ENCODE measurements around the gene AOC3. TPM values are rescaled to one million over a fixed set of nuclear protein-coding genes. Genes with fewer than 3 reads are reported as not detected.

The AOC3 gene
- total RNA-seq, 1 donor from 2014 or later: 0.26 TPM

GRCh38 chr17:42901535-42902229 is 50.7 kb downstream of the AOC3 start:
- Histone ChIP-seq H3K27me3 (ENCODE audit: control insufficient read depth, insufficient read depth, low read length) (peaks cover 2% of the 10 kb centered on the region), H3K4me3 (ENCODE audit: low read depth, low read length) (no peak overlapping the region), H3K36me3 (ENCODE audit: control insufficient read depth, insufficient read depth, low read length) (no peaks in the 10 kb centered on the region)
- no peak for DNase-seq (ENCODE audit: low read depth)
- FAIRE-seq: no peak
- TF ChIP-seq CTCF (IDR thresholded peaks at IDR 0.05; ENCODE audit: insufficient read depth, low read length, severe bottlenecking): no peak

GRCh38 chr17:42904110-42904469 is 53.1 kb downstream of the AOC3 start:
- no peak for TF ChIP-seq CTCF (IDR thresholded peaks at IDR 0.05; ENCODE audit: insufficient read depth, low read length, severe bottlenecking)
- no peak for FAIRE-seq
- Histone ChIP-seq H3K27me3 (ENCODE audit: control insufficient read depth, insufficient read depth, low read length) (peaks cover 4% of the 10 kb centered on the region), H3K36me3 (ENCODE audit: control insufficient read depth, insufficient read depth, low read length) (no peaks in the 10 kb centered on the region), H3K4me3 (ENCODE audit: low read depth, low read length) (no peak overlapping the region)
- no peak for DNase-seq (ENCODE audit: low read depth)

DNA sequence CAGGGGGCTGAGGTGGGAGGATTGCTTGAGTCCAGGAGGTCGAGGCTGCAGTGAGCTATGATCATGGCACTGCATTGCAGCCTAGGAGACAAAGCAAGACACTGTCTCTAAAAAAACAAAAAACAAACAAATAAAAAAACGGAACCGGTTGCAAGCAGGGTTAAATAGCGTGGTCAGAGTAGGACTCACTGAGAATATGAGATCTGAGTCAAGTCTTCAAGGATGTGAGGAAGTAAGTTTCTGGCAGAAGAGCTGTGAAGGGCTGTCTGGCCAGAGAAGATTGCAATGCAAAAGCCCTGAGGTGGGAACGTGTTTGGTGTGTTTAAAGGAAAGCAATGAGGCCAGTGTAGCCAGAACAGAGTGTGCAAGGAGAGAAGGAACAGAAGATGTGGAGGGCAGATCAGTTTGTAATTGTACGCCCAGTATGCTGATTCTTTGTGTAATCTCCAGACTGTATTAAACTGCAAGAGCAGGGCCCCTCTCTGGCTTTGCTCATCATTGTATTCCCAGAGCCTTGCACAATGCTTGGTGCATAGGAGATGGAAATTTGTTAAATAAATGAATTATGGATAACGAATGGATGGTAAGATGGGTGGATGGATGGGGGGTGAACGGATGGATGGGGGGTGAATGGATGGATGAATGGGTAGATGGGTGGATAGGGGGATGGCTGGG is 55.9 kb downstream of the AOC3 start:
- Histone ChIP-seq H3K27me3 (ENCODE audit: control insufficient read depth, insufficient read depth, low read length) (peaks cover 4% of the 10 kb centered on the region), H3K4me3 (ENCODE audit: low read depth, low read length) (no peak overlapping the region), H3K36me3 (ENCODE audit: control insufficient read depth, insufficient read depth, low read length) (no peaks in the 10 kb centered on the region)
- no peak for TF ChIP-seq CTCF (IDR thresholded peaks at IDR 0.05; ENCODE audit: insufficient read depth, low read length, severe bottlenecking)
- DNase-seq (ENCODE audit: low read depth): no peak
- no peak for FAIRE-seq

Other genes with a start within 250 kb of the AOC3 start
- gene RETREG3, start 241.8 kb upstream of the AOC3 start, total RNA-seq: 66.1 and 69.3 TPM in 2 replicates
- gene TUBG1, start 241.5 kb upstream of the AOC3 start, total RNA-seq: 12.1 and 21.5 TPM in 2 replicates
- gene TUBG2, start 191.9 kb upstream of the AOC3 start, total RNA-seq: 5.3 and 6.7 TPM in 2 replicates
- gene PLEKHH3, start 174.2 kb upstream of the AOC3 start, total RNA-seq: 15.3 and 26.9 TPM in 2 replicates
- 0.13 TPM in 1 of 2 replicates, not detected in the other for gene CCR10, start 169.4 kb upstream of the AOC3 start, total RNA-seq
- gene CNTNAP1, start 168.7 kb upstream of the AOC3 start, total RNA-seq: 0.51 and 0.53 TPM in 2 replicates
- gene EZH1, start 106.2 kb upstream of the AOC3 start, total RNA-seq: 16.1 and 18.2 TPM in 2 replicates
- gene RAMP2, start 90.0 kb upstream of the AOC3 start, total RNA-seq: not detected in 2 replicates
- 65.3 and 76.0 TPM in 2 replicates for gene VPS25, start 77.8 kb upstream of the AOC3 start, total RNA-seq
- gene WNK4, start 70.6 kb upstream of the AOC3 start, total RNA-seq: under 0.01 and 0.13 TPM in 2 replicates
- 59.8 and 69.6 TPM in 2 replicates for gene COA3, start 52.5 kb upstream of the AOC3 start, total RNA-seq
- not detected in 2 replicates for gene CNTD1, start 52.3 kb upstream of the AOC3 start, total RNA-seq
- 123 and 200 TPM in 2 replicates for gene BECN1, start 26.9 kb upstream of the AOC3 start, total RNA-seq
- 57.7 and 72.5 TPM in 2 replicates for gene PSME3, start 17.8 kb upstream of the AOC3 start, total RNA-seq
- 0.79 and 1.0 TPM in 2 replicates for gene AOC2, start 6.6 kb upstream of the AOC3 start, total RNA-seq
- gene G6PC1, start 49.6 kb downstream of the AOC3 start, total RNA-seq: not detected in 2 replicates
- gene AARSD1, start 113.3 kb downstream of the AOC3 start, total RNA-seq: 18.3 and 24.7 TPM in 2 replicates
- under 0.01 and 0.13 TPM in 2 replicates for gene PTGES3L, start 128.9 kb downstream of the AOC3 start, total RNA-seq
- 10.3 and 11.8 TPM in 2 replicates for gene RUNDC1, start 129.4 kb downstream of the AOC3 start, total RNA-seq
- 1,341 and 1,431 TPM in 2 replicates for gene RPL27, start 147.2 kb downstream of the AOC3 start, total RNA-seq
- 0.79 and 2.4 TPM in 2 replicates for gene IFI35, start 155.6 kb downstream of the AOC3 start, total RNA-seq
- 88.7 and 101 TPM in 2 replicates for gene VAT1, start 171.2 kb downstream of the AOC3 start, total RNA-seq
- gene RND2, start 174.0 kb downstream of the AOC3 start, total RNA-seq: under 0.01 and 0.38 TPM in 2 replicates